ENCODE data around the gene FEZF2. TPM values are rescaled to one million over a fixed set of nuclear protein-coding genes. Genes with fewer than 3 reads are reported as not detected.

FEZF2 gene
- total and polyA plus RNA-seq, 9 of the 15 experiments (the other 6 are each of a cell fraction or from before 2014, with no cell fraction given), result not detected

DNA sequence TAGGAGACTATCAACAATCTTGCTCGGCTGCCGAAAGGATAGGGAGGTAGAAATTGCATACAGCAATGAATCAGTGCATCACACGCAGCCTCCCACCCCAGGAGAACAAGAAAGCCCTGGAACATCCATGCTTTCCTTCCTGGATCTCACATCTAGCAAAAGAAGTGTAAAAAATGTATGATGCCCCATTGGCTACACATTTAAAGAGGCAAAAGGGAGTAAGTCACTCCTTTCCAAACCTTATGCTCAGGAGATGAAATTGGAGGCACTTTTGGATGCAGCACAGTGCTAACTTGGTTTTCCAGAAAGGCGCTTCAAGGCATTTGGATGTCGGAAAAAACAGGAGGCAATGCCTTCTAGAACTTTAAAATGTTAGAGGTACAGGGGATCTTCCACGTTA is 32.2 kb upstream of the FEZF2 start (continued):
- TF ChIP-seq RBM14 (IDR thresholded peaks at IDR 0.05; ENCODE audit: borderline replicate concordance, insufficient read depth, low read depth, low read length) (no peak), ZNF347 (CRISPR knock-in tag; IDR thresholded peaks at IDR 0.05; ENCODE audit: low read depth) (no peak), SRSF3 (IDR thresholded peaks at IDR 0.05; ENCODE audit: insufficient read depth, low read length) (no peak)

DNA sequence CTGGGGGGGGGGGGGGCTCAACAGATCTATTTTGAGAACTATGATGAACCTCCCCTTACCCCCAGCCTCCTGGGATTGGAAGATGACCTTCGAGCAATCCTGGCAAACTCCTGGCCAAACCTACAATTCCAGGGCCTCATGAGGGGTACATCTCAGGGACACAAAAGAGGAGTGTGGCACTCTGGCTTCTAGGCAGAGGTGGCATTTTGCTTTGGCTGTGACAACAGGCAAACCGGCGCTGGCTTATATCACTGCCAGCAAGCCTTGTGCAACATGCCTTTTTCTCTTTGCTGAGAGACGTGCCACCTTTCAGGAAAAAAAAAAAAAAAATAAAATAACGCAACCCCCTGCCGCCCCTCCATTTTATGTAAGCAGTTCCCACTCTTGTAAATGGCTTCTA is 31.8 kb upstream of the FEZF2 start:
- ATAC-seq, result no peak
- Histone ChIP-seq H3K4me2 (ENCODE audit: insufficient read depth, low read length) (no peak overlapping the region), H3K4me1 (replicated peaks in 1 of 2; ENCODE audit: control insufficient read depth in 2 of 2, insufficient read depth in 2 of 2, low read length in 2 of 2) (no peaks in the 10 kb centered on the region), H3K36me3 (ENCODE audit: control insufficient read depth, insufficient read depth, low read length) (no peaks in the 10 kb centered on the region), H4K20me1 (replicated peaks; ENCODE audit: control insufficient read depth, insufficient read depth, low read length) (no peaks in the 10 kb centered on the region), H3K27ac (ENCODE audit: extremely low read depth, low read depth, low read length) (no peak overlapping the region), H3K4me3 (no peak overlapping the region), H3K9me3 (replicated peaks; ENCODE audit: control insufficient read depth, insufficient read depth, low read depth, low read length) (no peaks in the 10 kb centered on the region), H3K27me3 (ENCODE audit: control insufficient read depth in 2 of 2, insufficient read depth in 2 of 2, low read length in 2 of 2) (peaks cover 2 to 3% of the 10 kb centered on the region in 2 experiments; a peak in 1 of 5 replicates), H3K79me2 (ENCODE audit: control insufficient read depth, insufficient read depth, low read length) (no peaks in the 10 kb centered on the region), H2AFZ (ENCODE audit: low read depth, low read length) (no peak overlapping the region), H3K9ac (ENCODE audit: insufficient read depth in 1 of 2, low read depth in 2 of 2, low read length in 2 of 2) (no peak overlapping the region), H3K9me1 (ENCODE audit: control insufficient read depth, insufficient read depth, low read length) (no peaks in the 10 kb centered on the region)
- CTCF ChIA-PET (ENCODE audit: low intra/inter-chr PET ratio), result no interaction called here
- POLR2A ChIA-PET, result no interaction called here
- in situ Hi-C loops (cut with MboI) (no loop called here), intact Hi-C loops (cut with micrococcal nuclease) (no loop called here)
- no peak for FAIRE-seq
- BruUV-seq (replicated peaks), result no TSS peak
- no peak for DNase-seq (ENCODE audit: extremely low read depth in 1 of 4, low spot score in 3 of 4)
- TF ChIP-seq ERF (CRISPR knock-in tag; IDR thresholded peaks at IDR 0.05) (no peak), PPARD (CRISPR knock-in tag; IDR thresholded peaks at IDR 0.05) (no peak), NFYB (IDR thresholded peaks at IDR 0.05; ENCODE audit: extremely low read depth, insufficient read length) (no peak), SOX6 (IDR thresholded peaks at IDR 0.05) (no peak), GTF2F1 (IDR thresholded peaks at IDR 0.05; ENCODE audit: low read depth, low read length) (no peak), SMARCA5 (IDR thresholded peaks at IDR 0.05) (no peak), HIVEP1 (CRISPR knock-in tag; IDR thresholded peaks at IDR 0.05) (no peak), ZBTB1 (CRISPR knock-in tag; IDR thresholded peaks at IDR 0.05; ENCODE audit: borderline replicate concordance, low read depth) (no peak), MCM7 (IDR thresholded peaks at IDR 0.05) (no peak), KDM1A (IDR thresholded peaks at IDR 0.05) (no peak), ZNF263 (CRISPR knock-in tag; IDR thresholded peaks at IDR 0.05; ENCODE audit: borderline replicate concordance) (no peak), HEY1 (CRISPR knock-in tag; IDR thresholded peaks at IDR 0.05; ENCODE audit: borderline replicate concordance) (no peak), CBX8 (IDR thresholded peaks at IDR 0.05; ENCODE audit: borderline replicate concordance, extremely low read depth, low read depth, low read length, poor library complexity, severe bottlenecking) (no peak)
- 0% methylated on average over 3 of the region's 6 CpGs for WGBS (ENCODE audit: insufficient coverage, low coverage, missing lambda C conversion rate)
